Mesenteric fat pad (tissue), 1 donor: ENCODE data around the gene TTYH2. TPM values are rescaled to one million over a fixed set of nuclear protein-coding genes. Genes with fewer than 3 reads are reported as not detected.

ENCODE experiments used
- DNase-seq: peaks from one replicate; pipeline ENCODE4 v3.0.0-alpha.2; 2020; ENCODE audit warnings: low spot score
- total RNA-seq: library from RNA; stranded (reverse); fragmentation: NEBNext Ultra II Directional; extraction: Animal tissue kit (Norgen Biotek cat#: 25700); gene quantifications from one replicate; pipeline ENCODE4 v1.2.1, GENCODE V29; 2021
- donor health status: DM: yes; HTN: yes; CAD: no.

TTYH2 gene
- total RNA-seq, 1 donor from 2014 or later: 5.6 TPM

GRCh38 chr17:74282587-74283370, 69.4 kb downstream of the TTYH2 start:
- no peak for DNase-seq

- no peak for DNase-seq
Observed at GRCh38 chr17:74283371-74283673, 70.0 kb downstream of the TTYH2 start.

DNA sequence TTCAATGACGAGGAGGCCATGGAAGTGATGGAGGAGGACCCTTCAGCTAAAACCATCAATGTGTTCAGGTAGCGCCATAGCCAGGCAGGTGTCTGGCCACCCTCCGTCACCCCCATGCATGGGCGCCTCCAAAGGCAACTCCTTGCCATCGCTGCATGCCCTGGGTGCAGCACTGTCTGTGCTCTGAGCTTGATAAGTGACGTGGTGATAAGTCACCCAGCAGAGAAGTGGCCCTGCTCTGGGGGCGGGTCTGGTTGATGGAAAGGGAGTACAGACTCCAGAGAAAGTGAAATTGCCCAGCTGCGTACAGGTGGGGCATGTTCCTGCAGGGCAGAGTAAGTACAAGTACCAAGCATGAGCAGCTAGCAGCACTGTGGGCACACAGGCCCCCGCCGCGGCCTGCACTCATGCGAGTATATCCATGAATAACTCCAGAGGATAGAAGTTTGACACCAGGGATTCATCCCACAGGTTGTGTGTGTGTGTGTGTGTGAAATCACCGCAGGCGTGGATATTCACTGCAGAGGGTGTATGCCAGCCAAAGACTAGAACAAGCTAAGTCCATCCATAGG, 73.7 kb downstream of the TTYH2 start:
- DNase-seq: no peak

DNA sequence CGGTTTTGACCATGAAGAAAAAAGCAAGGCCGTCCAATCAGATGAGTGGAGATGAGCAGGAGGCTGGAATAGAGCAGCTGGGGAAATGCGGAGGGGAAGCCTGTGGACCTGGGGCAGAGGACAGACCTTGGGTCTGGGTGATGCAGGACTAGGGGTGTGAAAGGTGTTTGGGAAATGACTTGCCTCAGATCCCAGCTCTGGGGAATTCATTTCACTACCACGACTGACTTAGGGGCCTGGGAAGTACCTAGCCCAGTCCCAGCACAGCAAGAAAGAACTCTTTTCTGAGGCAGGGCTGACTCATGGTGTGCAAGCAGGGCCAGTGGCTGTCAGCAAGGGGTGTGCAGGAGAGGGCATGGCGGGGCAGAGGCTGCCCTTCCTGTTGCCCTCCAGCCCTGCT, 75.4 kb downstream of the TTYH2 start:
- no peak for DNase-seq

DNA sequence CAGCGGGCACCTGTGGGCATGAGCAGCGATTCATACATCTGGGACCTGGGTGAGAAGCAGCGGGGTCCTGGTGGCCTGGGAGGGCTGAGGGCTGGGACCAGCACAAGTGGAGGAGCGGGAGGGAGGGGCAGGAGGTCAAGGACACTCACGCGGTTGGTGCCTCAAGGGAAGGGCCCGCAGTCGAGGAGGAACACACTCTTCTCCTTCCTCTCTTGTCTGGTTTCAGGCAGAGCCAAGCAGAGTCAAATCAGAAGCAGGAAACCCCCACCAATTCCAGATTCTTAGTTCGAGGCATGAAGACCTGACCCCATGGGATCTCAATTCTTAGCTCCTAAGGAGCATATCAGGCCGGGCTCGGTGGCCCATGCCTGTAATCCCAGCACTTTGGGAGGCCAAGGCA, 76.3 kb downstream of the TTYH2 start:
- no peak for DNase-seq

GRCh38 chr17:74290340-74290739, 77.0 kb downstream of the TTYH2 start:
- no peak for DNase-seq

DNA sequence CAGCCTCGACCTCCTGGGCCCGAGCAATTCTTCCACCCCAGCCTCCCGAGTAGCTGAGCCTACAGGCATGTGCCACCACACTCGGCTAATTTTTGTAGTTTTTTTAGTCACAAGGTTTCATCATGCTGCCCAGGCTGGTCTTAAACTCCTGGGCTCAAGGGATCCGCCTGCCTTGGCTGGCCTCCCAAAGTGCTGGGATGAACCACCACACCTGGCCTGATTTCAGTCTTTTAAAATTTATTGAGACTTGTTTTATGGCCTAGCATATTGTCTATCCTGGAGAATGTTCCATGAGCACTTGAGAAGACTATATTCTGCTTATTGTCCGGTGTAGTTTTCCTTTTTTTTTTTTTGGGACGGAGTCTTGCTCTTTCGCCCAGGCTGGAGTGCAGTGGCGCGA, 79.1 kb downstream of the TTYH2 start:
- DNase-seq: no peak

DNA sequence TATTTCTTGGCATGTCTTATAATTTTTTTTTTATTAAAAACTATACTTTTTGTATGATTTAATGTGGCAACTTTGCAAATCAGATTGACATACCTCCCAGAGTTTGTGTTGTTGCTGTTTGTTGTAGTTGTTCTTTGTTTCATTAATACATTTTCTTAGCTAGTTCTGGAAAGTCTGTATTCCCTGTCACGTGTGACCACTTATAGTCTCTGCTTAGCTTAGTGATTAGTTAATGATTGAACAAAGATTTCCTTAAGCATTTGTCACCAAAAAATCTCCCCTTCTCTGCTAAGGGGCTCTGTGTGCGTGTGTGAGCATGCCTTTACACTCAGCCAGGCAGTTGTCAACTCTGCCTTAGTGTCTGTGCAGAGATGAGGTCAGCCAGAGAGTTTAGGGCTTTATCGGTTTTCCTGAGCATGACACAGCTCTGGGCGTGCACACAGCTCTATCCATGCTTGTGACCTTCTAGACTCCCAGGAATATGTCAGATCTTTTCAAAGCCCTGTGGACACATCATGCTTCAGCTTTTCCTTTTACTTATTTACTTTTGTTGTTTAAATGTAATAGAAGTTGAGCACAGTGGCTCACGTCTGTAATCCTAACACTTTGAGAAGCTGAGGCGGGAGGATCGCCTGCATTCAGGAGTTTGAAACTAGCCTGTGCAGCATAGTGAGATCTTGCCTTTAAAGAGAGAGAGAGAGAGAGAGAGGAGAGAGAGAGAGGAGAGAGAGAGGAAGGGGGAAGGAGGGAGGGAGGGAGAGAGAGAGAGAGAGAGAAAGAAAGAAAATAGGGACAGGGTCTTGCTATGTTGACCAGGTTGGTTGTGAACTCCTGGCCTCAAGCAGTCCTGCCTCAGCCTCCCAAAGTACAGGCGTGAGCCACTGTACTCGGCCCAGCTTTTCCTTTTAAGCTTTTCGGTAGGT, 82.5 kb downstream of the TTYH2 start:
- DNase-seq: no peak

GRCh38 chr17:74296548-74296936, 83.2 kb downstream of the TTYH2 start:
- no peak for DNase-seq

GRCh38 chr17:74297941-74298340, 84.6 kb downstream of the TTYH2 start:
- DNase-seq: no peak

DNA sequence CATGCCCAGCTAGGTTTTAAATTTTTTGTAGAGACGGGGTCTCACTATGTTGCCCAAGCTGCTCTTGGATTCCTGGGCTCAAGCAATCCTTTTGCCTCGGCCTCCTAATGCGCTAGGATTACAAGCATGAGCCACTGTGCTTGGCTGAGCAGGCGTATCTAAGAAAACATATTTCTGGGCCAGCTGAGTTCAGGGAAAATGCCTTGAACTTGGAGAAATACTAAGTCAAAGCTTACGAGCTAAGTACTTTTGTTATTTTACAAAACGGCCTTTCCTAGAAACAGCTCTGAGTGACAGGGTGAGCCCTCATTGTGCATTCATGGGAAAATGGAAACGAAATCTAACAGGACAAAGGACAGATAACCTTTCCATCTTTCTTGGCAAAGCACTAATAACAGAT, 85.4 kb downstream of the TTYH2 start:
- no peak for DNase-seq

DNA sequence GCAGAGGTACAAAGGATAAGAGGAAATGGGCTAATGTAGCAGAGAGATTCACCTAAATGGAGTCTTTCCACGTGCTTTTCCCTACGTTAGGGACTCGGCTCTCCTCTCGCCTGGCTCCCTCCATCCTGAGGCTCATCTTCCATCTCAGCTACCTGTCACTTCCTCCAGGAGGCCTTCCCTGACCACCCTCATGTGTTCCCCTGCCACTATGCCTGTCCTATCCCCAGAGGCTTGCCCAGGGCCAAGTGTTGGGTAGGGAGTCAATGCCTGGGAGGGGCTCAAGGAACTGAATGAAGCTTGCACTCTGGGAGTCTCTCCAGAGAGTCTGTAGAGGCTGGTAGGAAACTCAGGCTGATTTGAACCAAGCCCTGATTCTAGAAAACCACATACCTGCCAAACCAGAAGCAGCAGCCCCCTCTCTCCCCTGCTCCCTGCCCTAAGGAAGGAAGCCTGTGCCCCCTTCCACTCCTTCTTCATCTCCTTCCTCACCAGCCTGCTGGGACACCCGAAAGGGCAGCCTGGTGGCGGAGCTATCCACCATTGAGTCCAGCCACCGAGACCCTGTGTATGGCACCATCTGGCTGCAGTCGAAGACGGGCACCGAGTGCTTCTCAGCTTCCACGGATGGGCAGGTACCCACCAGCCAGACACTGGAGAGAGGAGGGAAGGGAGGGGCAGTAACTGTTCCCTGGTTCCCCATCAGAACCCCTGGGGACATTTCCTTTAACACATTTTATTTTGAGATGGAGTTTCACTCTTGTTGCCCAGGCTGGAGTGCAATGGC, 86.0 kb downstream of the TTYH2 start:
- no peak for DNase-seq

- DNase-seq: no peak
Observed at GRCh38 chr17:74303305-74303704, 89.9 kb downstream of the TTYH2 start.

- no peak for DNase-seq
Observed at GRCh38 chr17:74304184-74304583, 90.8 kb downstream of the TTYH2 start.

GRCh38 chr17:74305865-74306654, 92.7 kb downstream of the TTYH2 start:
- no peak for DNase-seq

GRCh38 chr17:74307984-74308773, 94.8 kb downstream of the TTYH2 start:
- DNase-seq: no peak

DNA sequence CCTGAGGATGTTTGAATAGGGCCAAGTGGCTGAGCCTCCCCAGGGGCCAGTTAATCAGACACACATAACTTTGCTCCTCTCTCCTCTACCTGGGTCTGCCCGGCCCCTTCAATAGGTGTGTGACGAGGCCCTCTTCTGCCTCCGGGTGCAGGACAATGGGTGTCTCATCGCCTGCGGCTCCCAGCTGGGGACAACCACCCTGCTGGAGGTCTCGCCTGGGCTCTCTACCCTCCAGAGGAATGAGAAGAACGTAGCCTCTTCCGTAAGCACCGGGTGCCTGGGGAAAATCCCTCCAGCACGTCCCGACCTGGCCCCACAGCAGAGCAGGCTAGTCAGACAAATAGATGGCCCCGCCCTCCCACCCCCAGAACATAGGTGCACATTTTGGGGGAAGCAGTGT, 96.5 kb downstream of the TTYH2 start:
- DNase-seq: no peak
